HG03354 (cell line): Measurements from ENCODE around the gene TSEN15.
"Not testable (repeated sequence)": the region's sequence is repeated elsewhere in the genome, so short reads cannot be mapped to it uniquely, and the experiment has no call there.

Experiments used
- ATAC-seq: cut with Tn5 transposase; IDR thresholded peaks from one replicate; pipeline ENCODE4 v1.9.1; 2021; ENCODE audit warnings: mild to moderate bottlenecking; ENCODE audit not compliant: unreplicated experiment, poor library complexity, severe bottlenecking

Gene TSEN15

GRCh38 chr1:184082541-184083415 lies 31.2 kb downstream of the TSEN15 start:
- no peak for ATAC-seq

GRCh38 chr1:184085667-184086066 lies 34.1 kb downstream of the TSEN15 start:
- no peak for ATAC-seq

GRCh38 chr1:184088037-184088436 lies 36.5 kb downstream of the TSEN15 start:
- no peak for ATAC-seq

- ATAC-seq, result no peak
Measured at GRCh38 chr1:184093071-184093470, 41.5 kb downstream of the TSEN15 start.

- ATAC-seq, result no peak
Measured at GRCh38 chr1:184096005-184096404, 44.5 kb downstream of the TSEN15 start.

GRCh38 chr1:184096580-184096979 lies 45.0 kb downstream of the TSEN15 start:
- ATAC-seq, result not testable (repeated sequence)

GRCh38 chr1:184101141-184101540 lies 49.6 kb downstream of the TSEN15 start:
- ATAC-seq, result no peak

- ATAC-seq, result no peak
Measured at GRCh38 chr1:184101571-184101970, 50.0 kb downstream of the TSEN15 start.

- ATAC-seq, result no peak
Measured at GRCh38 chr1:184110272-184111204, 59.0 kb downstream of the TSEN15 start.

GRCh38 chr1:184112176-184112948 lies 60.8 kb downstream of the TSEN15 start:
- no peak for ATAC-seq

GRCh38 chr1:184113251-184113650 lies 61.7 kb downstream of the TSEN15 start:
- ATAC-seq, result no peak

- no peak for ATAC-seq
Measured at GRCh38 chr1:184114818-184115398, 63.4 kb downstream of the TSEN15 start.

GRCh38 chr1:184116287-184116686 lies 64.8 kb downstream of the TSEN15 start:
- no peak for ATAC-seq

GRCh38 chr1:184118046-184118445 lies 66.5 kb downstream of the TSEN15 start:
- ATAC-seq, result no peak
